SK-N-SH (cell line): ENCODE results near the gene LGALS3. TPM values are rescaled to one million over a fixed set of nuclear protein-coding genes. Genes with fewer than 3 reads are reported as not detected.

Experiments
- CTCF ChIA-PET: fragments of 300-600, 350-600 bp; formaldehyde crosslinking; extraction: SDS; loops from one replicate; lab custom pipeline; 2021; lab: Yijun Ruan, JAX
- POLR2A ChIA-PET: fragments of 350-600 bp; sonication (Branson Sonifier 250); formaldehyde crosslinking; extraction: SDS; loops from one replicate; lab custom pipeline; 2020; ENCODE audit warnings: antibody characterized with exemption, inconsistent platforms; lab: Yijun Ruan, JAX
- DNase-seq: peaks from one replicate; pipeline ENCODE4 v3.0.0; 2012
- H2AFZ ChIP-seq: fragments of 200-600 bp; sonication (generic); 2 replicates; pipeline ENCODE4 v1.8.1; 2016; ENCODE audit warnings: antibody characterized with exemption, mild to moderate bottlenecking, low read depth
- H3F3A ChIP-seq: fragments of 200-600 bp; sonication (generic); replicated peaks from 2 replicates; pipeline ENCODE3; 2016; ENCODE audit warnings: antibody characterized with exemption, mild to moderate bottlenecking; ENCODE audit not compliant: insufficient read depth
- H3K27ac ChIP-seq, 2 experiments: fragments of 200-500 bp in 1 of 2; fragments of 200-600 bp in 1 of 2; sonication (Bioruptor generic) in 1 of 2; sonication (generic), shearing (Covaris generic) in 1 of 2; 2 replicates each; pipeline versions ENCODE4 v1.5.1 to v1.6.1; 2014 to 2016; ENCODE audit warnings: low read depth in 2 of 2, inconsistent platforms in 1 of 2, low read length in 1 of 2, mild to moderate bottlenecking in 1 of 2, mixed read lengths in 1 of 2
- H3K27me3 ChIP-seq: fragments of 200-600 bp; sonication (generic), shearing (Covaris generic); 2 replicates; pipeline ENCODE4 v1.6.1; 2016; ENCODE audit warnings: mixed run types; ENCODE audit not compliant: insufficient read depth
- H3K36me3 ChIP-seq, 2 experiments: fragments of 200-500 bp in 1 of 2; fragments of 200-600 bp in 1 of 2; sonication (Bioruptor generic) in 1 of 2; sonication (generic) in 1 of 2; replicated peaks in 1 of 2; 2 replicates each; pipeline versions ENCODE3 to v1.5.1; 2014 to 2016; ENCODE audit warnings: low read length in 1 of 2, mild to moderate bottlenecking in 1 of 2; ENCODE audit not compliant: insufficient read depth in 2 of 2, control insufficient read depth in 1 of 2
- H3K4me1 ChIP-seq, 2 experiments: fragments of 200-500 bp in 1 of 2; fragments of 200-600 bp in 1 of 2; sonication (Bioruptor generic) in 1 of 2; sonication (generic), shearing (Covaris generic) in 1 of 2; 2 replicates each; pipeline versions ENCODE4 v1.5.1 to v1.6.1; 2014 to 2016; ENCODE audit warnings: low read depth in 1 of 2, low read length in 1 of 2, mixed run types in 1 of 2; ENCODE audit not compliant: insufficient read depth in 2 of 2, control insufficient read depth in 1 of 2
- H3K4me2 ChIP-seq: fragments of 200-600 bp; sonication (generic), shearing (Covaris generic); 2 replicates; pipeline ENCODE4 v1.6.1; 2017; ENCODE audit warnings: mixed run types
- H3K4me3 ChIP-seq, 2 experiments: fragments of 200-500 bp in 1 of 2; fragments of 200-600 bp in 1 of 2; sonication (Bioruptor generic) in 1 of 2; sonication (generic), shearing (Covaris generic) in 1 of 2; 2 replicates each; pipeline versions ENCODE4 v1.5.1 to v1.8.1; 2014 to 2016; ENCODE audit warnings: low read depth in 2 of 2, inconsistent platforms in 1 of 2, low read length in 1 of 2, mild to moderate bottlenecking in 1 of 2, mixed read lengths in 1 of 2, moderate library complexity in 1 of 2
- H3K79me2 ChIP-seq: fragments of 200-600 bp; sonication (generic); 2 replicates; pipeline ENCODE4 v1.8.1; 2017; ENCODE audit warnings: mild to moderate bottlenecking; ENCODE audit not compliant: insufficient read depth
- H3K9ac ChIP-seq: fragments of 200-600 bp; sonication (generic); 2 replicates; pipeline ENCODE4 v1.6.1; 2017; ENCODE audit warnings: mixed run types
- H3K9me2 ChIP-seq: fragments of 200-600 bp; sonication (generic); 2 replicates; pipeline ENCODE4 v1.6.1; 2017; ENCODE audit warnings: mixed run types
- H3K9me3 ChIP-seq: fragments of 200-600 bp; sonication (generic); 2 replicates; pipeline ENCODE4 v1.6.1; 2017; ENCODE audit warnings: mixed run types, mild to moderate bottlenecking, moderate library complexity
- H4K20me1 ChIP-seq: fragments of 200-600 bp; sonication (generic); 2 replicates; pipeline ENCODE4 v1.6.1; 2017; ENCODE audit warnings: mild to moderate bottlenecking, mixed run types; ENCODE audit not compliant: insufficient read depth
- CHD2 ChIP-seq: fragments of 150-350 bp; IDR thresholded peaks from 2 replicates; pipeline ENCODE4 v1.6.1; 2018; ENCODE audit warnings: low read length; ENCODE audit not compliant: partially characterized antibody
- ELF1 ChIP-seq: IDR thresholded peaks from 2 replicates; pipeline ENCODE4 v1.4.0; 2012
- EP300 ChIP-seq, 2 experiments: IDR thresholded peaks; 2 replicates each; pipeline versions ENCODE4 v1.4.0 to v1.6.1; 2012; ENCODE audit warnings: borderline replicate concordance in 1 of 2, low read depth in 1 of 2, low read length in 1 of 2
- FOSL2 ChIP-seq: IDR thresholded peaks from 2 replicates; pipeline ENCODE4 v1.4.0; 2012; ENCODE audit warnings: low read depth, mild to moderate bottlenecking, moderate library complexity, borderline replicate concordance
- GABPA ChIP-seq: IDR thresholded peaks from 2 replicates; pipeline ENCODE4 v1.4.0; 2012; ENCODE audit warnings: low read depth, mild to moderate bottlenecking
- IRF3 ChIP-seq: fragments of 150-350 bp; IDR thresholded peaks from 2 replicates; pipeline ENCODE4 v1.6.1; 2016; ENCODE audit warnings: mild to moderate bottlenecking, low read depth, low read length
- JUND ChIP-seq: IDR thresholded peaks from 2 replicates; pipeline ENCODE4 v1.4.0; 2012
- MEF2A ChIP-seq: IDR thresholded peaks from 2 replicates; pipeline ENCODE4 v1.4.0; 2012; ENCODE audit warnings: low read depth, borderline replicate concordance
- MXI1 ChIP-seq: IDR thresholded peaks from 2 replicates; pipeline ENCODE4 v1.6.1; 2012; ENCODE audit warnings: mild to moderate bottlenecking, low read depth, low read length, improper control_type of control experiment
- NFIC ChIP-seq: IDR thresholded peaks from 2 replicates; pipeline ENCODE4 v1.4.0; 2012; ENCODE audit warnings: borderline replicate concordance
- POLR2AphosphoS5 ChIP-seq: IDR thresholded peaks from 2 replicates; pipeline ENCODE4 v1.6.1; 2012; ENCODE audit warnings: low read depth, low read length
- RAD21 ChIP-seq: IDR thresholded peaks from 2 replicates; pipeline ENCODE4 v1.6.1; 2012; ENCODE audit warnings: mild to moderate bottlenecking, low read length
- RCOR1 ChIP-seq: fragments of 150-350 bp; IDR thresholded peaks from 2 replicates; pipeline ENCODE4 v1.6.1; 2017; ENCODE audit warnings: antibody characterized with exemption, low read length
- RFX5 ChIP-seq: IDR thresholded peaks from 2 replicates; pipeline ENCODE4 v1.6.1; 2012; ENCODE audit warnings: mild to moderate bottlenecking, improper control_type of control experiment, low read length
- RXRA ChIP-seq: IDR thresholded peaks from 2 replicates; pipeline ENCODE4 v1.4.0; 2012; ENCODE audit warnings: low read depth, mild to moderate bottlenecking, borderline replicate concordance
- TAF1 ChIP-seq: IDR thresholded peaks from 2 replicates; pipeline ENCODE4 v1.6.1; 2012; ENCODE audit warnings: low read depth, mild to moderate bottlenecking, low read length, moderate library complexity, borderline replicate concordance
- TCF12 ChIP-seq: IDR thresholded peaks from 2 replicates; pipeline ENCODE4 v1.4.0; 2012
- TEAD4 ChIP-seq: IDR thresholded peaks from 2 replicates; pipeline ENCODE4 v1.4.0; 2012; ENCODE audit warnings: mild to moderate bottlenecking, borderline replicate concordance; ENCODE audit not compliant: insufficient read depth
- WGBS: methylation state at CpG from one replicate; pipeline ENCODE4 v1.1.6; 2017; ENCODE audit warnings: low lambda C conversion rate; 5-methylcytosine and 5-hydroxymethylcytosine counted together
- polyA plus RNA-seq, 3 experiments: library from polyadenylated mRNA; depleted of rRNA; stranded (reverse); fragments of >200 nt; gene quantifications; 2 replicates each; pipeline ENCODE4 v1.2.3, GENCODE V29; 2012
- TF ChIP-seq, protein P1 (sequence below): IDR thresholded peaks from 2 replicates; pipeline ENCODE4; 2012

Gene LGALS3
- polyA plus RNA-seq, 1 of the 3 experiments (the other 2 are of a cell fraction), result 59.8 TPM

GRCh38 chr14:55127460-55127951 is 1.5 kb upstream of the LGALS3 start:
- no peak for DNase-seq
- 89% methylated on average over 2 of the region's 2 CpGs for WGBS
- Histone ChIP-seq H3K27ac (peak overlapping the region in 1 of 2 experiments; percentile 52; a peak in 2 of 4 replicates), H3K9me3 (no peaks in the 10 kb centered on the region), H3K4me3 (no peak overlapping the region), H3K4me1 (peaks cover 4 to 12% of the 10 kb centered on the region in 2 experiments), H3K27me3 (no peaks in the 10 kb centered on the region), H3K4me2 (no peak overlapping the region), H2AFZ (no peak overlapping the region), H4K20me1 (no peaks in the 10 kb centered on the region; the same call in 1 of the 2 replicates), H3K9me2 (no peaks in the 10 kb centered on the region), H3K79me2 (peaks cover 28% of the 10 kb centered on the region), H3F3A (peaks cover 12% of the 10 kb centered on the region), H3K9ac (no peak overlapping the region), H3K36me3 (no peaks in the 10 kb centered on the region)
- ChIA-PET CTCF (no interaction called here), POLR2A (no interaction called here)
- TF ChIP-seq RCOR1 (no peak), MEF2A (no peak), RFX5 (no peak), RXRA (no peak), FOSL2 (peak; percentile 37; the same call in 1 of the 2 replicates), TCF12 (peak; percentile 40; the same call in 1 of the 2 replicates), JUND (peak; percentile 35; the same call in 1 of the 2 replicates), NFIC (peak; percentile 7; the same call in 1 of the 2 replicates)
- TF ChIP-seq, protein P1, sequence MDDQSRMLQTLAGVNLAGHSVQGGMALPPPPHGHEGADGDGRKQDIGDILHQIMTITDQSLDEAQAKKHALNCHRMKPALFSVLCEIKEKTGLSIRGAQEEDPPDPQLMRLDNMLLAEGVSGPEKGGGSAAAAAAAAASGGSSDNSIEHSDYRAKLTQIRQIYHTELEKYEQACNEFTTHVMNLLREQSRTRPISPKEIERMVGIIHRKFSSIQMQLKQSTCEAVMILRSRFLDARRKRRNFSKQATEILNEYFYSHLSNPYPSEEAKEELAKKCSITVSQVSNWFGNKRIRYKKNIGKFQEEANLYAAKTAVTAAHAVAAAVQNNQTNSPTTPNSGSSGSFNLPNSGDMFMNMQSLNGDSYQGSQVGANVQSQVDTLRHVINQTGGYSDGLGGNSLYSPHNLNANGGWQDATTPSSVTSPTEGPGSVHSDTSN, result peak; percentile 51

GRCh38 chr14:55128386-55129085 is 516 bp upstream of the LGALS3 start:
- no peaks in the 10 kb centered on the region for H3K9me2 ChIP-seq
- peaks cover 4 to 7% of the 10 kb centered on the region in 2 experiments; a peak in 2 of 4 replicates for H3K4me1 ChIP-seq
- 43% methylated on average over 20 of the region's 20 CpGs for WGBS
- peak overlapping the region; percentile 86 for H3K4me2 ChIP-seq
- no peak for DNase-seq
- peaks cover 33% of the 10 kb centered on the region for H3K79me2 ChIP-seq
- H3K27ac ChIP-seq, result peak overlapping the region in 1 of 2 experiments; percentile 52; a peak in 3 of 4 replicates
- H3K9me3 ChIP-seq, result no peaks in the 10 kb centered on the region
- ChIA-PET CTCF (interaction anchor here (1.5 to 4.2 kb wide), 3 partner anchors 26 to 36 kb away, joined by 3 to 22 read pairs (median 4); no protein-coding TSS in a partner anchor), POLR2A (no interaction called here)
- H3K4me3 ChIP-seq, result peak overlapping the region; percentile 75 to 79
- H4K20me1 ChIP-seq, result peaks cover 3% of the 10 kb centered on the region; the same call in 1 of the 2 replicates
- H3F3A ChIP-seq, result peaks cover 16% of the 10 kb centered on the region
- H3K36me3 ChIP-seq, result no peaks in the 10 kb centered on the region
- H3K27me3 ChIP-seq, result no peaks in the 10 kb centered on the region
- no peak for TF ChIP-seq MXI1
- TF ChIP-seq CHD2, result no peak
- no peak for TF ChIP-seq RAD21
- TF ChIP-seq, protein P1, result no peak
- TF ChIP-seq RFX5, result no peak
- no peak for TF ChIP-seq RXRA
- no peak for TF ChIP-seq MEF2A
- TF ChIP-seq POLR2AphosphoS5, result no peak
- TF ChIP-seq TEAD4, result no peak
- no peak for TF ChIP-seq TAF1
- TF ChIP-seq GABPA, result no peak
- no peak for TF ChIP-seq FOSL2
- TF ChIP-seq ELF1, result no peak
- no peak for TF ChIP-seq IRF3
- TF ChIP-seq JUND, result no peak
- no peak for TF ChIP-seq EP300 (IDR thresholded peaks at IDR 0.05; ENCODE audit: borderline replicate concordance in 1 of 2, low read depth in 1 of 2, low read length in 1 of 2)
- no peak for TF ChIP-seq NFIC
- H2AFZ ChIP-seq, result peak overlapping the region; percentile 90; the same call in 1 of the 2 replicates
- H3K9ac ChIP-seq, result peak overlapping the region; percentile 84; the same call in 1 of the 2 replicates
